GM21390 (cell line): ENCODE measurements around the gene ARHGAP8.

Experiments used
- ATAC-seq: cut with Tn5 transposase; IDR thresholded peaks from one replicate; pipeline ENCODE4 v1.9.1; 2021; ENCODE audit not compliant: unreplicated experiment

ARHGAP8 gene

GRCh38 chr22:44906248-44906936 is 154.0 kb downstream of the ARHGAP8 start:
- ATAC-seq = no peak

GRCh38 chr22:44906999-44907644 is 154.7 kb downstream of the ARHGAP8 start:
- ATAC-seq = no peak

GRCh38 chr22:44907765-44908737 is 155.7 kb downstream of the ARHGAP8 start:
- no peak for ATAC-seq

GRCh38 chr22:44909241-44909640 is 156.9 kb downstream of the ARHGAP8 start:
- ATAC-seq = no peak
